IMR-90 (cell line): ENCODE measurements around the gene RHBDD1. TPM values are rescaled to one million over a fixed set of nuclear protein-coding genes. Genes with fewer than 3 reads are reported as not detected.

Experiments
- ATAC-seq: fragments of 200-7000 bp; cut with Tn5 transposase; 2 replicates; pipeline ENCODE4 v1.9.1; 2020; ENCODE audit warnings: low read depth, mild to moderate bottlenecking, moderate library complexity
- BruUV-seq: library from RNA; stranded (reverse); fragments of 400-500 nt; replicated peaks from 2 replicates; lab custom pipeline; 2021; lab: Mats Ljungman, UMichigan
- CTCF ChIA-PET: fragments of 300-600 bp; formaldehyde crosslinking; extraction: SDS; loops from one replicate; lab custom pipeline; 2021; ENCODE audit warnings: antibody characterized with exemption; lab: Yijun Ruan, JAX
- POLR2A ChIA-PET: fragments of 300-600 bp; sonication (Branson Sonifier 250); formaldehyde crosslinking; loops from one replicate; lab custom pipeline; 2022; ENCODE audit warnings: antibody characterized with exemption; ENCODE audit not compliant: unreplicated experiment; lab: Charles Lee
- DNase-seq: peaks from one replicate; pipeline ENCODE4 v3.0.0; 2013
- H2AFZ ChIP-seq: replicated peaks from 2 replicates; pipeline ENCODE3; 2013; ENCODE audit warnings: low read length, mild to moderate bottlenecking; ENCODE audit not compliant: poor library complexity
- H2AK5ac ChIP-seq: 2 replicates; pipeline ENCODE4 v1.6.1; 2013; ENCODE audit warnings: low read depth, low read length, inconsistent platforms
- H2AK9ac ChIP-seq: replicated peaks from 2 replicates; pipeline ENCODE3; 2013; ENCODE audit warnings: mild to moderate bottlenecking, low read depth, low read length, moderate library complexity; ENCODE audit not compliant: poor library complexity
- H2BK120ac ChIP-seq: 2 replicates; pipeline ENCODE4 v1.6.1; 2013; ENCODE audit warnings: low read depth, low read length, inconsistent platforms
- H2BK15ac ChIP-seq: 3 replicates; pipeline ENCODE4 v1.6.1; 2013; ENCODE audit warnings: low read depth, low read length, inconsistent platforms
- H2BK20ac ChIP-seq: 2 replicates; pipeline ENCODE4 v1.6.1; 2013; ENCODE audit warnings: low read depth, mild to moderate bottlenecking, inconsistent platforms, low read length, moderate library complexity
- H2BK5ac ChIP-seq: 2 replicates; pipeline ENCODE4 v1.6.1; 2013; ENCODE audit warnings: mild to moderate bottlenecking, low read depth, low read length, inconsistent platforms; ENCODE audit not compliant: poor library complexity, severe bottlenecking
- H3K14ac ChIP-seq: replicated peaks from 2 replicates; pipeline ENCODE4 v1.6.1; 2013; ENCODE audit warnings: low read depth, low read length, inconsistent platforms
- H3K18ac ChIP-seq: 2 replicates; pipeline ENCODE4 v1.6.1; 2013; ENCODE audit warnings: low read depth, low read length, control low read depth
- H3K23ac ChIP-seq: 2 replicates; pipeline ENCODE4 v1.6.1; 2013; ENCODE audit warnings: low read depth, low read length, inconsistent platforms
- H3K27ac ChIP-seq: 2 replicates; pipeline ENCODE4 v1.5.1; 2013; ENCODE audit warnings: mild to moderate bottlenecking, control low read depth, low read length; ENCODE audit not compliant: insufficient read depth
- H3K27me3 ChIP-seq: 2 replicates; pipeline ENCODE4 v1.6.1; 2013; ENCODE audit warnings: low read length; ENCODE audit not compliant: control insufficient read depth, insufficient read depth
- H3K36me3 ChIP-seq: 2 replicates; pipeline ENCODE4 v1.6.1; 2013; ENCODE audit warnings: low read length, mixed read lengths; ENCODE audit not compliant: control insufficient read depth, insufficient read depth
- H3K4ac ChIP-seq: 2 replicates; pipeline ENCODE4 v1.6.1; 2013; ENCODE audit warnings: low read depth, low read length, inconsistent platforms
- H3K4me1 ChIP-seq: 2 replicates; pipeline ENCODE4 v1.6.1; 2013; ENCODE audit warnings: low read length, mixed read lengths; ENCODE audit not compliant: control insufficient read depth, insufficient read depth
- H3K4me2 ChIP-seq: 2 replicates; pipeline ENCODE4 v1.6.1; 2013; ENCODE audit warnings: low read depth, mild to moderate bottlenecking, control low read depth, low read length, moderate library complexity
- H3K4me3 ChIP-seq: 2 replicates; pipeline ENCODE4 v1.5.1; 2013; ENCODE audit warnings: low read depth, mild to moderate bottlenecking, control low read depth, low read length, moderate library complexity; ENCODE audit not compliant: insufficient read depth
- H3K56ac ChIP-seq: 2 replicates; pipeline ENCODE4 v1.6.1; 2013; ENCODE audit warnings: low read length, inconsistent platforms; ENCODE audit not compliant: insufficient read depth; ENCODE audit errors: extremely low read depth
- H3K79me1 ChIP-seq, 2 experiments: 2 replicates each; pipeline ENCODE4 v1.6.1; 2013; ENCODE audit warnings: low read length in 2 of 2, inconsistent platforms in 1 of 2, low read depth in 1 of 2
- H3K9ac ChIP-seq: 2 replicates; pipeline ENCODE4 v1.6.1; 2013; ENCODE audit warnings: low read depth, low read length, control low read depth
- H3K9me1 ChIP-seq: 2 replicates; pipeline ENCODE4 v1.6.1; 2013; ENCODE audit warnings: low read length, inconsistent platforms; ENCODE audit not compliant: insufficient read depth
- H3K9me3 ChIP-seq: 2 replicates; pipeline ENCODE4 v1.6.1; 2013; ENCODE audit warnings: low read length; ENCODE audit not compliant: control insufficient read depth, insufficient read depth
- H4K20me1 ChIP-seq: 2 replicates; pipeline ENCODE4 v1.6.1; 2013; ENCODE audit warnings: low read length, inconsistent platforms; ENCODE audit not compliant: insufficient read depth
- H4K5ac ChIP-seq: 2 replicates; pipeline ENCODE4 v1.6.1; 2013; ENCODE audit warnings: mild to moderate bottlenecking, low read depth, low read length, control low read depth
- H4K8ac ChIP-seq, 2 experiments: 2 replicates each; pipeline ENCODE4 v1.6.1; 2013; ENCODE audit warnings: low read depth in 2 of 2, low read length in 2 of 2, control low read depth in 1 of 2, inconsistent platforms in 1 of 2
- H4K91ac ChIP-seq: 2 replicates; pipeline ENCODE4 v1.6.1; 2013; ENCODE audit warnings: low read depth, low read length, inconsistent platforms; ENCODE audit not compliant: insufficient read depth
- MXI1 ChIP-seq: IDR thresholded peaks from 2 replicates; pipeline ENCODE4 v1.6.1; 2012; ENCODE audit warnings: low read depth, mild to moderate bottlenecking, low read length, moderate library complexity, borderline replicate concordance
- POLR2A ChIP-seq: IDR thresholded peaks from 2 replicates; pipeline ENCODE4 v1.6.1; 2012; ENCODE audit warnings: mild to moderate bottlenecking, low read depth, low read length
- RAD21 ChIP-seq: IDR thresholded peaks from 2 replicates; pipeline ENCODE4 v1.6.1; 2012; ENCODE audit warnings: low read length, improper control_type of control experiment
- SMC3 ChIP-seq: fragments of 150-350 bp; IDR thresholded peaks from 2 replicates; pipeline ENCODE4 v1.6.1; 2016; ENCODE audit warnings: low read depth, mild to moderate bottlenecking, antibody characterized with exemption, low read length, moderate library complexity
- WGBS, 2 experiments: methylation state at CpG; one replicate each; pipeline versions ENCODE4 v1.1.5 to v1.1.7; 2013; ENCODE audit warnings: missing lambda C conversion rate in 2 of 2; ENCODE audit not compliant: insufficient read length in 1 of 2; ENCODE audit errors: extremely low coverage in 2 of 2; 5-methylcytosine and 5-hydroxymethylcytosine counted together
- dilution Hi-C: fragments of 300-500 bp; cut with HindIII; formaldehyde crosslinking; loops from one replicate; pipeline ENCODE4 v1.14.3; 2018; ENCODE audit warnings: low sequenced_read_pairs; ENCODE audit not compliant: unreplicated experiment
- in situ Hi-C: fragments of 300-500 bp; cut with MboI; formaldehyde crosslinking; loops from 3 replicates; pipeline ENCODE4 v1.14.3; 2019; ENCODE audit warnings: low sequenced_read_pairs, inconsistent platforms, mixed read lengths
- intact Hi-C: fragments of 100-400 bp; cut with micrococcal nuclease; formaldehyde crosslinking; loops from 2 replicates; pipeline ENCODE4 v1.10.0; 2022
- polyA plus RNA-seq, 3 experiments: library from polyadenylated mRNA; depleted of rRNA; stranded (reverse); fragments of >200 nt; gene quantifications; 2 replicates each; pipeline ENCODE4 v1.2.3, GENCODE V29; 2012; ENCODE audit warnings: low replicate concordance in 1 of 3
- total RNA-seq: library from RNA; depleted of rRNA; stranded (reverse); fragments of >200 nt; gene quantifications from 2 replicates; pipeline ENCODE4 v1.2.3, GENCODE V29; 2012
- TF ChIP-seq, protein P1 (sequence below): conservative IDR thresholded peaks from 2 replicates; pipeline ENCODE4 v1.5.1; 2012; ENCODE audit warnings: mild to moderate bottlenecking, low read depth, low read length, improper control_type of control experiment

RHBDD1 gene
- total and polyA plus RNA-seq, 2 of the 4 experiments (the other 2 are of a cell fraction): 9.7 to 14.0 TPM

DNA sequence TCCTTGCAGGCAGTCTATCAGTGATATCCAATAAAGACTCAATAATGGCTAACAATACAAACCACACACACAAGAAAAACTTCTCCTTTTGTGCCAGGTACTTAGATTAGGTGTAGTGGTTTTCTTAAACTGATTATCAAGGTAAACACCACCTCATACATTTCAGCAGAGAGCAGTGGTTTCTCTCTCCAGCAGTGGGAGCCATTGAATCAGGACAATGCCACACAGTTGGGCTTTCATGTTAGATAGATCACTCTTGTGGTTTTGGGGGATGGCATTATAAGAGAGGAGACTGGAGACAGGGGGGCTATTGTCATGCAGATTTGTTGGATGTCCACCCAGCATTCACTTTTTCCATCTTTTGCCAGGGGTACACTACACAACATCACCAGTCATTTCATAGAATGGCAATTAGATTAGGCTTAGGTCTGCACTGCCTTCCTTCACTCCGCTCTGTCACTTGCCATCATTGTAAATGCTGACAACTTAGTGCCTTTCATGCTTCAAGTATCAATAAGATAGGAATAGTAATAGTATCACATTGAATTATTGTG lies 22.6 kb upstream of the RHBDD1 start:
- Histone ChIP-seq H3K56ac (no peak overlapping the region), H3K14ac (no peak overlapping the region), H4K20me1 (no peaks in the 10 kb centered on the region), H3K4me2 (no peak overlapping the region), H3K9me1 (no peaks in the 10 kb centered on the region; the same call in 1 of the 2 replicates), H2BK15ac (no peak overlapping the region), H2AK9ac (no peak overlapping the region), H3K4me1 (no peaks in the 10 kb centered on the region), H3K4me3 (no peak overlapping the region), H2AK5ac (no peak overlapping the region), H3K27ac (no peak overlapping the region), H3K27me3 (no peaks in the 10 kb centered on the region), H3K36me3 (peaks cover 2% of the 10 kb centered on the region; the same call in 1 of the 2 replicates), H2BK20ac (no peak overlapping the region), H4K5ac (no peak overlapping the region), H3K79me1 (peaks cover 0 to 3% of the 10 kb centered on the region in 2 experiments; a peak in 1 of 4 replicates), H2BK120ac (no peak overlapping the region), H2AFZ (no peak overlapping the region), H3K9me3 (no peaks in the 10 kb centered on the region), H3K4ac (no peak overlapping the region), H2BK5ac (no peak overlapping the region), H3K9ac (no peak overlapping the region), H4K91ac (no peak overlapping the region), H4K8ac (no peak overlapping the region), H3K18ac (no peak overlapping the region), H3K23ac (no peak overlapping the region)
- no peak for TF ChIP-seq MXI1
- TF ChIP-seq SMC3: peak; percentile 47
- TF ChIP-seq, protein P1, sequence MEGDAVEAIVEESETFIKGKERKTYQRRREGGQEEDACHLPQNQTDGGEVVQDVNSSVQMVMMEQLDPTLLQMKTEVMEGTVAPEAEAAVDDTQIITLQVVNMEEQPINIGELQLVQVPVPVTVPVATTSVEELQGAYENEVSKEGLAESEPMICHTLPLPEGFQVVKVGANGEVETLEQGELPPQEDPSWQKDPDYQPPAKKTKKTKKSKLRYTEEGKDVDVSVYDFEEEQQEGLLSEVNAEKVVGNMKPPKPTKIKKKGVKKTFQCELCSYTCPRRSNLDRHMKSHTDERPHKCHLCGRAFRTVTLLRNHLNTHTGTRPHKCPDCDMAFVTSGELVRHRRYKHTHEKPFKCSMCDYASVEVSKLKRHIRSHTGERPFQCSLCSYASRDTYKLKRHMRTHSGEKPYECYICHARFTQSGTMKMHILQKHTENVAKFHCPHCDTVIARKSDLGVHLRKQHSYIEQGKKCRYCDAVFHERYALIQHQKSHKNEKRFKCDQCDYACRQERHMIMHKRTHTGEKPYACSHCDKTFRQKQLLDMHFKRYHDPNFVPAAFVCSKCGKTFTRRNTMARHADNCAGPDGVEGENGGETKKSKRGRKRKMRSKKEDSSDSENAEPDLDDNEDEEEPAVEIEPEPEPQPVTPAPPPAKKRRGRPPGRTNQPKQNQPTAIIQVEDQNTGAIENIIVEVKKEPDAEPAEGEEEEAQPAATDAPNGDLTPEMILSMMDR: peak; percentile 49
- no peak for TF ChIP-seq POLR2A
- peak; percentile 57 for TF ChIP-seq RAD21
- ATAC-seq: no peak
- CTCF ChIA-PET: no interaction called here
- intact Hi-C loops (loop anchor here (1.0 kb wide), 1 partner anchor 172 kb away; no protein-coding TSS in a partner anchor), in situ Hi-C loops (loop anchor here (10.0 kb wide), 1 partner anchor 282 kb away; no protein-coding TSS in a partner anchor), dilution Hi-C loops (no loop called here)
- no TSS peak for BruUV-seq
- DNase-seq: no peak
- POLR2A ChIA-PET: no interaction called here
- no CpG with 5 or more reads among the region's 1 CpG for WGBS, 2 experiments
